GM12878 (cell line): ENCODE measurements around the gene NOP16. TPM values are rescaled to one million over a fixed set of nuclear protein-coding genes. Genes with fewer than 3 reads are reported as not detected.

Source experiments
- ATAC-seq: fragments of 200-7000 bp; cut with Tn5 transposase; 3 replicates; pipeline ENCODE4 v1.9.1; 2020; ENCODE audit warnings: mild to moderate bottlenecking, moderate library complexity
- BruUV-seq: library from RNA; stranded (reverse); fragments of 400-500 nt; replicated peaks from 2 replicates; lab custom pipeline; 2021; lab: Mats Ljungman, UMichigan
- CTCF ChIA-PET: fragments of 300-600 bp; sonication (Branson Sonifier 250); formaldehyde crosslinking; extraction: SDS; loops from one replicate; lab custom pipeline; 2021; ENCODE audit warnings: inconsistent platforms; lab: Yijun Ruan, JAX
- POLR2A ChIA-PET: fragments of 350-600 bp; formaldehyde crosslinking; extraction: SDS; loops from one replicate; lab custom pipeline; 2021; ENCODE audit warnings: inconsistent platforms; lab: Charles Lee
- RAD21 ChIA-PET: fragments of 300-600 bp; sonication (Branson Sonifier 250); formaldehyde crosslinking; loops from one replicate; lab custom pipeline; 2023; ENCODE audit warnings: antibody characterized with exemption; ENCODE audit not compliant: unreplicated experiment; lab: Charles Lee
- SMC1A ChIA-PET: fragments of 300-600 bp; sonication (Branson Sonifier 250); formaldehyde crosslinking; loops from one replicate; lab custom pipeline; 2023; ENCODE audit not compliant: unreplicated experiment, uncharacterized antibody; lab: Charles Lee
- DNase-seq: peaks from one replicate; pipeline ENCODE4 v3.0.0-alpha.2; 2011; ENCODE audit warnings: low read depth, low spot score
- FAIRE-seq: peaks from 3 replicates; lab custom pipeline; 2011; peaks lifted over from hg19 to GRCh38; lab: Jason Lieb, UNC
- H2AFZ ChIP-seq: 2 replicates; pipeline ENCODE4 v1.6.0; 2011; ENCODE audit warnings: low read depth, low read length, control low read depth; ENCODE audit not compliant: control insufficient read depth
- H3K27ac ChIP-seq: 2 replicates; pipeline ENCODE4 v1.5.1; 2011; ENCODE audit warnings: control low read depth; ENCODE audit not compliant: control insufficient read depth, insufficient read depth
- H3K27me3 ChIP-seq, 2 experiments: replicated peaks in 1 of 2; 2 replicates each; pipeline versions ENCODE4 v1.6.0 to v1.6.1; 2011; ENCODE audit warnings: low read length in 1 of 2; ENCODE audit not compliant: control insufficient read depth in 2 of 2, insufficient read depth in 2 of 2
- H3K36me3 ChIP-seq, 2 experiments: 2 replicates each; pipeline ENCODE4 v1.5.1; 2011; ENCODE audit warnings: low read length in 1 of 2; ENCODE audit not compliant: control insufficient read depth in 2 of 2, insufficient read depth in 2 of 2
- H3K4me1 ChIP-seq: 2 replicates; pipeline ENCODE4 v1.6.1; 2011; ENCODE audit warnings: mild to moderate bottlenecking, low read length, moderate library complexity, mixed read lengths; ENCODE audit not compliant: control insufficient read depth, insufficient read depth
- H3K4me2 ChIP-seq: 2 replicates; pipeline ENCODE4 v1.6.0; 2011; ENCODE audit warnings: control low read depth; ENCODE audit not compliant: control insufficient read depth, insufficient read depth
- H3K4me3 ChIP-seq: fragments of 200-600 bp; sonication (generic); 2 replicates; pipeline ENCODE4 v1.5.1; 2016
- H3K79me2 ChIP-seq: 2 replicates; pipeline ENCODE4 v1.6.0; 2011; ENCODE audit warnings: low read length; ENCODE audit not compliant: control insufficient read depth, insufficient read depth
- H3K9ac ChIP-seq: 2 replicates; pipeline ENCODE4 v1.8.0; 2011; ENCODE audit warnings: low read length, control low read depth, mixed read lengths; ENCODE audit not compliant: control insufficient read depth, insufficient read depth
- H3K9me3 ChIP-seq: replicated peaks from 3 replicates; pipeline ENCODE4 v1.5.1; 2011; ENCODE audit warnings: mild to moderate bottlenecking, low read length; ENCODE audit not compliant: control insufficient read depth, insufficient read depth
- H4K20me1 ChIP-seq: 2 replicates; pipeline ENCODE4 v1.6.0; 2011; ENCODE audit not compliant: control insufficient read depth, insufficient read depth
- BCLAF1 ChIP-seq: fragments of 450-650 bp; IDR thresholded peaks from 2 replicates; pipeline ENCODE4 v1.6.1; 2017; ENCODE audit warnings: antibody characterized with exemption, mild to moderate bottlenecking, moderate library complexity
- DPF2 ChIP-seq: fragments of 450-650 bp; IDR thresholded peaks from 2 replicates; pipeline ENCODE4 v1.6.1; 2017; ENCODE audit warnings: mild to moderate bottlenecking
- RAD21 ChIP-seq: IDR thresholded peaks from 2 replicates; pipeline ENCODE4 v1.6.1; 2011; ENCODE audit warnings: mild to moderate bottlenecking, low read depth, low read length, moderate library complexity; ENCODE audit not compliant: insufficient read depth
- SMARCA5 ChIP-seq: fragments of 450-650 bp; IDR thresholded peaks from 2 replicates; pipeline ENCODE4 v1.6.1; 2017; ENCODE audit warnings: mild to moderate bottlenecking
- WGBS: methylation state at CpG from one replicate; pipeline ENCODE4 v1.1.6; 2016; ENCODE audit warnings: low lambda C conversion rate; ENCODE audit not compliant: insufficient replicate concordance, insufficient coverage; ENCODE audit errors: missing lambda C conversion rate; 5-methylcytosine and 5-hydroxymethylcytosine counted together
- in situ Hi-C: fragments of 300-500 bp; cut with MboI; formaldehyde crosslinking; loops from 9 replicates; pipeline ENCODE4 v1.14.3; 2018; ENCODE audit warnings: mixed read lengths
- intact Hi-C: fragments of 100-400 bp; cut with micrococcal nuclease; formaldehyde crosslinking; loops from one replicate; pipeline ENCODE4 v1.14.2; 2022; ENCODE audit not compliant: unreplicated experiment
- polyA plus RNA-seq, 11 experiments: library from polyadenylated mRNA; depleted of rRNA in 4 of 11; unstranded in 6 of 11; stranded (reverse) in 5 of 11; fragments of >200 nt; fragmentation: Nextera tagmentation in 4 of 11; fragmentation: Illumina TruSeq in 1 of 11; extraction: Ambion mirVana in 4 of 11; extraction: Trizol in 1 of 11; gene quantifications; 1 replicate in 1 of 11; 2 replicates in 10 of 11; pipeline versions ENCODE4 v1.2.1 to v1.2.3, GENCODE V29; 2011 to 2016; ENCODE audit warnings: inconsistent platforms in 2 of 11, missing spikeins in 2 of 11, low read depth in 1 of 11
- total RNA-seq, 4 experiments: library from RNA; depleted of rRNA in 3 of 4; stranded (reverse); fragments of >200 nt in 3 of 4; fragmentation: Illumina TruSeq in 1 of 4; extraction: Trizol in 1 of 4; gene quantifications; 2 replicates each; pipeline versions ENCODE4 v1.2.1 to v1.2.3, GENCODE V29; 2013 to 2021

The NOP16 gene
- total and polyA plus RNA-seq, 10 of the 15 experiments (the other 5 are each of a cell fraction or from before 2014, with no cell fraction given): 50.3 to 276 (median 116) TPM

GRCh38 chr5:176413255-176413565 lies 24.8 kb upstream of the NOP16 start:
- no peaks in the 10 kb centered on the region for H3K9me3 ChIP-seq
- RAD21 ChIA-PET: no interaction called here
- SMC1A ChIA-PET: no interaction called here
- H3K79me2 ChIP-seq: peaks cover 5% of the 10 kb centered on the region
- no peaks in the 10 kb centered on the region for H4K20me1 ChIP-seq
- CTCF ChIA-PET: no interaction called here
- BruUV-seq: no TSS peak
- POLR2A ChIA-PET: no interaction called here
- H3K27me3 ChIP-seq: no peaks in the 10 kb centered on the region
- intact Hi-C loops: loop anchor here (10.0 kb wide), 2 partner anchors 232 to 678 kb away; partner anchors contain the start of gene TSPAN17
- ATAC-seq: no peak
- H3K4me1 ChIP-seq: peaks cover 19% of the 10 kb centered on the region
- no peak overlapping the region for H3K4me2 ChIP-seq
- in situ Hi-C loops: no loop called here
- WGBS: 95% methylated on average over 2 of the region's 2 CpGs
- H2AFZ ChIP-seq: no peak overlapping the region
- H3K4me3 ChIP-seq: no peak overlapping the region
- no peak for FAIRE-seq
- no peak for DNase-seq
- no peak for TF ChIP-seq SMARCA5
- no peak for TF ChIP-seq RAD21
- no peak for TF ChIP-seq DPF2
- no peak overlapping the region for H3K27ac ChIP-seq
- no peak overlapping the region for H3K9ac ChIP-seq
- no peaks in the 10 kb centered on the region; a peak in 1 of 4 replicates for H3K36me3 ChIP-seq

- ChIA-PET POLR2A (interaction anchor here (0.6 to 0.7 kb wide), 2 partner anchors 22 to 23 kb away, joined by 3 read pairs; no protein-coding TSS in a partner anchor), SMC1A (no interaction called here), CTCF (no interaction called here), RAD21 (no interaction called here)
- 90% methylated on average over 10 of the region's 10 CpGs for WGBS
- Histone ChIP-seq H2AFZ (no peak overlapping the region), H3K79me2 (peaks cover 5% of the 10 kb centered on the region), H3K4me3 (no peak overlapping the region), H3K9ac (no peak overlapping the region), H4K20me1 (no peaks in the 10 kb centered on the region), H3K27me3 (no peaks in the 10 kb centered on the region), H3K27ac (no peak overlapping the region), H3K4me2 (no peak overlapping the region), H3K4me1 (peaks cover 19% of the 10 kb centered on the region), H3K36me3 (no peaks in the 10 kb centered on the region; a peak in 1 of 4 replicates), H3K9me3 (no peaks in the 10 kb centered on the region)
- no peak for FAIRE-seq
- no peak for ATAC-seq
- intact Hi-C loops (loop anchor here (10.0 kb wide), 2 partner anchors 232 to 678 kb away; partner anchors contain the start of gene TSPAN17), in situ Hi-C loops (no loop called here)
- no TSS peak for BruUV-seq
- no peak for DNase-seq
- no peak for TF ChIP-seq BCLAF1
These were observed 24.3 kb upstream of the NOP16 start for GRCh38 chr5:176412517-176413254.
